HG03196 (cell line): ENCODE data around the gene SH2B2.
"Not testable (repeated sequence)": the region's sequence is repeated elsewhere in the genome, so short reads cannot be mapped to it uniquely, and the experiment has no call there.

Source experiments
- ATAC-seq: cut with Tn5 transposase; IDR thresholded peaks from one replicate; pipeline ENCODE4 v1.9.1; 2021; ENCODE audit not compliant: unreplicated experiment

Gene SH2B2

GRCh38 chr7:102305414-102306268 lies 19.0 kb downstream of the SH2B2 start:
- peak; percentile 47 for ATAC-seq

- ATAC-seq = peak; percentile 62
These were observed 20.4 kb downstream of the SH2B2 start for GRCh38 chr7:102306916-102307677.

- ATAC-seq = no peak
These were observed 23.7 kb downstream of the SH2B2 start for GRCh38 chr7:102310414-102310815.

- ATAC-seq = no peak
These were observed 25.6 kb downstream of the SH2B2 start for GRCh38 chr7:102312317-102312716.

- ATAC-seq = no peak
These were observed 27.5 kb downstream of the SH2B2 start for GRCh38 chr7:102313997-102314780.

- ATAC-seq = no peak
These were observed 30.8 kb downstream of the SH2B2 start for GRCh38 chr7:102317231-102318059.

GRCh38 chr7:102318482-102318971 lies 31.9 kb downstream of the SH2B2 start:
- no peak for ATAC-seq

GRCh38 chr7:102319671-102320070 lies 33.0 kb downstream of the SH2B2 start:
- ATAC-seq = no peak

- no peak for ATAC-seq
These were observed 33.5 kb downstream of the SH2B2 start for GRCh38 chr7:102320181-102320580.

GRCh38 chr7:102320601-102321350 lies 34.1 kb downstream of the SH2B2 start:
- no peak for ATAC-seq

GRCh38 chr7:102321351-102322201 lies 34.9 kb downstream of the SH2B2 start:
- no peak for ATAC-seq

GRCh38 chr7:102322202-102322715 lies 35.6 kb downstream of the SH2B2 start:
- no peak for ATAC-seq

GRCh38 chr7:102323914-102324195 lies 37.2 kb downstream of the SH2B2 start:
- no peak for ATAC-seq

GRCh38 chr7:102325106-102325505 lies 38.4 kb downstream of the SH2B2 start:
- ATAC-seq = not testable (repeated sequence)

- no peak for ATAC-seq
These were observed 39.7 kb downstream of the SH2B2 start for GRCh38 chr7:102326157-102326889.

- ATAC-seq = not testable (repeated sequence)
These were observed 40.5 kb downstream of the SH2B2 start for GRCh38 chr7:102327183-102327582.

GRCh38 chr7:102328863-102329262 lies 42.2 kb downstream of the SH2B2 start:
- ATAC-seq = not testable (repeated sequence)

- not testable (repeated sequence) for ATAC-seq
These were observed 42.7 kb downstream of the SH2B2 start for GRCh38 chr7:102329366-102329765.
